ENCODE results near the gene OGDH. TPM values are rescaled to one million over a fixed set of nuclear protein-coding genes. Genes with fewer than 3 reads are reported as not detected.

Gene OGDH
- total RNA-seq, 4 donors from 2014 or later = 88.3 to 246 (median 217) TPM

DNA sequence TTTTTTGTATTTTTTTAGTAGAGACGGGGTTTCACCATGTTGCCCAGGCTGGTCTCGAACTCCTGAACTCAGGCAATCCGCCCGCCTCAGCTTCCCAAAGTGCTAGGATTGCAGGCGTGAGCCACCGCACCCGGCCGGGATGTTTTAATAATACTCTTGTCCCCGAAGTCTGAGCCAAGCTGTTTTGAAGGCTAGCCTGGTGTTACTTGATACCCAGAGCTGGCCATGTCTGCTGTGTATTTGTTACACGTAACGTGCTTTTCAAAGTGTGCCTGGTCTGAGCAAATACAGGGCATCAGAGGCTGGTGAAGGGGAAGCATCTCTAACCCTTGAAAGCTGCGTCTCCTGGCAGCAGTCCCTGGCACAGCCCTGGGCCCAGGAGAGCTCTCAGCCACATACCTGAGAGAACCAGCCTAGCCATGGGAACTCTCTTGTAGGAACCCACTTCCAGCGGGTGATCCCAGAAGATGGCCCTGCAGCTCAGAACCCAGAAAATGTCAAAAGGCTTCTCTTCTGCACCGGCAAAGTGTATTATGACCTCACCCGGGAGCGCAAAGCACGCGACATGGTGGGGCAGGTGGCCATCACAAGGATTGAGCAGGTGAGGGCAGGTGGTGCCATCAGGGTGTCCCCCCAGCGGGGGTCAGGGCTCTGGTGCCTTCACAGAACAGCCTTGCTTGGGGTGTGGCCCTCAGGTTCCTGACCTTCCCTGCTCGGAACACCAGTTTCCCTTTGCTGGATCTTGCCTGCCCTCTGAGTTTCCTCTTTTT lies 100.5 kb downstream of the OGDH start:
- H3K36me3 ChIP-seq = peaks cover 0 to 60% (median 0%) of the 10 kb centered on the region in 3 donors
- no peak overlapping the region for H3K4me3 ChIP-seq
- no peaks in the 10 kb centered on the region for H3K27me3 ChIP-seq
- H3K9me3 ChIP-seq = no peaks in the 10 kb centered on the region
- DNase-seq = no peak
- no peak overlapping the region for H3K27ac ChIP-seq
- TF ChIP-seq, protein P1, sequence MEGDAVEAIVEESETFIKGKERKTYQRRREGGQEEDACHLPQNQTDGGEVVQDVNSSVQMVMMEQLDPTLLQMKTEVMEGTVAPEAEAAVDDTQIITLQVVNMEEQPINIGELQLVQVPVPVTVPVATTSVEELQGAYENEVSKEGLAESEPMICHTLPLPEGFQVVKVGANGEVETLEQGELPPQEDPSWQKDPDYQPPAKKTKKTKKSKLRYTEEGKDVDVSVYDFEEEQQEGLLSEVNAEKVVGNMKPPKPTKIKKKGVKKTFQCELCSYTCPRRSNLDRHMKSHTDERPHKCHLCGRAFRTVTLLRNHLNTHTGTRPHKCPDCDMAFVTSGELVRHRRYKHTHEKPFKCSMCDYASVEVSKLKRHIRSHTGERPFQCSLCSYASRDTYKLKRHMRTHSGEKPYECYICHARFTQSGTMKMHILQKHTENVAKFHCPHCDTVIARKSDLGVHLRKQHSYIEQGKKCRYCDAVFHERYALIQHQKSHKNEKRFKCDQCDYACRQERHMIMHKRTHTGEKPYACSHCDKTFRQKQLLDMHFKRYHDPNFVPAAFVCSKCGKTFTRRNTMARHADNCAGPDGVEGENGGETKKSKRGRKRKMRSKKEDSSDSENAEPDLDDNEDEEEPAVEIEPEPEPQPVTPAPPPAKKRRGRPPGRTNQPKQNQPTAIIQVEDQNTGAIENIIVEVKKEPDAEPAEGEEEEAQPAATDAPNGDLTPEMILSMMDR (IDR thresholded peaks at IDR 0.05) = no peak
- no peak for TF ChIP-seq POLR2A (IDR thresholded peaks at IDR 0.05)
- H3K4me1 ChIP-seq = no peaks in the 10 kb centered on the region

DNA sequence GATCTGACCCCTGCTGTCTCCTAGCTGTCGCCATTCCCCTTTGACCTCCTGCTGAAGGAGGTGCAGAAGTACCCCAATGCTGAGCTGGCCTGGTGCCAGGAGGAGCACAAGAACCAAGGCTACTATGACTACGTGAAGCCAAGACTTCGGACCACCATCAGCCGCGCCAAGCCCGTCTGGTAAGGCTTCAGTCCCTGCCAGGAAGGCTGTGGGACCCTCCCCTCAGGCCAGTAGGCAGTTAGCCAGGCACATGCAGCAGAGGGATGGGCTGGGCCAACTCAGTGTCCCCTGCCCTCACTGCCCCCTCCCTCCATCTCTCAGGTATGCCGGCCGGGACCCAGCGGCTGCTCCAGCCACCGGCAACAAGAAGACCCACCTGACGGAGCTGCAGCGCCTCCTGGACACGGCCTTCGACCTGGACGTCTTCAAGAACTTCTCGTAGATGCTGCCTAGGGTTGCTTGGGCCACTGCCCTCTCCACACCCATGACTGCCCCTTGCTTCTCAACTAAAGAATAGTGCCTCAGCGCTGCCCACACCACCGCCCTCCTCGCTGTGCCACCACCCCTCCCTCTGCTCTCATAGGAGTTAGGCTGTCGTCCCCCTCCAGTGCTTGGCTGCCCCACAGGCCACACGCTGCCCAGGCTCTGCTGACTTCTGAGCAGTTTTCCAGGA lies 101.3 kb downstream of the OGDH start:
- no peaks in the 10 kb centered on the region for H3K9me3 ChIP-seq
- no peak for DNase-seq
- H3K27me3 ChIP-seq = no peaks in the 10 kb centered on the region
- no peak overlapping the region for H3K27ac ChIP-seq
- no peaks in the 10 kb centered on the region for H3K4me1 ChIP-seq
- peaks cover 0 to 53% (median 0%) of the 10 kb centered on the region in 3 donors for H3K36me3 ChIP-seq
- TF ChIP-seq POLR2A (IDR thresholded peaks at IDR 0.05) = no peak
- TF ChIP-seq, protein P1 (IDR thresholded peaks at IDR 0.05) = no peak
- no peak overlapping the region for H3K4me3 ChIP-seq

DNA sequence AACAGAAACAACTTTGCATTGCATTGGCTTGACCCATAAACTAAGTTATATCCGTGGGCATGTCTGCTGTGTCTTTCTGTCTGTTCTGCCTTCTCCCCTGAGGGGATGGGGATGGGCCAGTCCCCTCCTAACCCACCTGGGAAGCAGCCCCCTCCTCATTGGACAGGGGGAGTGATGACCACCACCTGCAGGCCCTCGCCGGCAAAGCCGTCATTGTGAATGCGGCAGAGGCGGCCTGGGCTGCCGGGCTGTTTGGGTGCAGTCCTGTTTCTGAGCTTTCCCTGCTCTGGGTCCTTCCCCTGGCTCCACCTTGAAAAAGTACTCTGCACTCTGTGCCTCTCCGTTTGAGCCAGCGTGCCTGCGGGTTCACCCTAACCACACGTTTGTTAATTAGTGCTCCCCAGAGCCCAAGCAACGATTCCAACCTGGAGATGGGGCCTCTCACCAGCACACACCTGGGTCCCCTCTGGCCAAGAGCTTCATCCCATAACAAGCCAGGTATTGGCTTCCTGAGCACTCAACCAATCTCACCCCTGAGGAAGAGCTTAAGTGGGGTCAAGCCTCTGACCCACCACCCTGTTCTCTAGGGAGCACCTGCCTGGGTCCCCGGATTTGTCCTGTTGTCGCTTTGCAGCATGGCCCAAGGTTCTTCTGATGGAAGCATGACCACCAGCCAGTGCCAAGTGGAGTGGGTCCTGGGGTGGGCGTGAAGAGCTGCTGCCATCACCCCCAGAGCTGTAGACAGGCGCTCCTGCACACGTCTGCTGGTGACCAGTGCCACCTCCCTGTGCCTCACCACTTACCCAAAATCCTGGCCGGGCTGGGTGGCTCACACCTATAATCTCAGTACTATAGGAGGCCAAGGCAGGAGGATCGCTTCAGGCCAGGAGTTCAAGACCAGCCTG lies 102.8 kb downstream of the OGDH start:
- Histone ChIP-seq H3K9me3 (no peaks in the 10 kb centered on the region), H3K36me3 (peaks cover 0 to 48% (median 0%) of the 10 kb centered on the region in 3 donors), H3K27ac (no peak overlapping the region), H3K4me3 (no peak overlapping the region), H3K27me3 (no peaks in the 10 kb centered on the region), H3K4me1 (no peaks in the 10 kb centered on the region)
- no peak for DNase-seq
- TF ChIP-seq POLR2A (IDR thresholded peaks at IDR 0.05) = no peak
- TF ChIP-seq, protein P1 (IDR thresholded peaks at IDR 0.05) = no peak

DNA sequence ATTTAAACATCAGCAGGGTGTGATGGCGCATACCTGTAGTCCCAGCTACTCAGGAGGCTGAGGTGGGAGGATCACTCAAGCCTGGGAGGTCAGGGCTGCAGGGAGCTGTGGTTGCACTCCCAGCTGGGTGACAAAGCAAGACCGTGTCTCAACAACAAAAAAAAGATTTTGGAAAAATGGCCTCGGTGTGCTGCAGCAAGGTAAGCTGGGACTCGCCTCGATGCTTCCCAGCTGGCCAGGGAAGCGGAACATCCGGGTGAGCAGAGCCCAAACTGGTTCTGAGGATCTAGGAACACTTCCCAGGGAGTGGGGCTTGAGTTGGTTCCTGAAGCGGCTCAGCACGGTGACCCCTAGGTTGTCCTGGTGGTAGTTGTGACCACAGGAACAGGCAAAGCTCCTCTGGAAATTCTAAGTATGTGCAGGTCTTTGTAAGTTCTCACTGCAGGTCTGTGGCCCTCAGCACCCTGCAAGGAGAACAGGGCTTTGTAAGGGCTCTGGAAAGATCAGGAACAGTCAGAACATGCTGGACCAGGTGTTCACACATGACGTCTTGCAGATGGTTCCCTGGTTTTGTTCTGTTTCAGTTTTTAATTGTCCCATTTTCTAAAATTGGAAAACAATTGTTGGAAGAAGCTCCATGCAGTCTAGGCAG lies 103.6 kb downstream of the OGDH start:
- no peak for DNase-seq

More for the DNA sequence above, 103.6 kb downstream of the OGDH start:
- TF ChIP-seq, protein P1 (IDR thresholded peaks at IDR 0.05) = no peak
- no peak overlapping the region for H3K27ac ChIP-seq
- peaks cover 0 to 48% (median 0%) of the 10 kb centered on the region in 3 donors for H3K36me3 ChIP-seq
- H3K4me3 ChIP-seq = no peak overlapping the region
- no peaks in the 10 kb centered on the region for H3K9me3 ChIP-seq
- no peaks in the 10 kb centered on the region for H3K27me3 ChIP-seq
- no peaks in the 10 kb centered on the region for H3K4me1 ChIP-seq

Measured in Peyer's patch (tissue), 4 donors.